GM15510 (cell line): ENCODE results near the gene RMRP.

ENCODE experiments used
- POLR2A ChIP-seq: IDR thresholded peaks from 3 replicates; pipeline ENCODE4 v1.6.1; 2011; ENCODE audit warnings: borderline replicate concordance; ENCODE audit not compliant: insufficient read length; ENCODE audit errors: extremely low read depth

The RMRP gene

GRCh38 chr9:35636135-35636876, 21.5 kb downstream of the RMRP start:
- TF ChIP-seq POLR2A = no peak

DNA sequence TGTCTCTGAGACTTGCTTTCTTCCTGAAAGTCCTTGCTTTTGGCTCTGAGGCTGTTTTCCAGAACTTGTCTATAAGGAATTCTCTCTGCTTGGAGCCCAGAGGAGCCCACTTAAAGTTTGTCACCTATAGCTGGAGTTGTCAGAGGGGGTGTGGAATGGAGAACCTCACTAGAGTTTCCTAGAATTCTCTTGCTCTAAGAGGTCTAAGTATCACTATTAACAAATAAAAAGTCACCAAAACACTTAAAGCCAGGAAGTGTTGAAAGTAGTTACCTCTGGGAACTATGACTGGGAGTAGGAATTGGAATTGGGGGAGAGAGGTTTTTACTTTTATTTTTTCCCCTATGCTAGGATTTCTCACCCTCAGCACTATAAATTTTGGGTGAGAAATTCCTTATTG, 22.1 kb downstream of the RMRP start:
- TF ChIP-seq POLR2A = no peak

DNA sequence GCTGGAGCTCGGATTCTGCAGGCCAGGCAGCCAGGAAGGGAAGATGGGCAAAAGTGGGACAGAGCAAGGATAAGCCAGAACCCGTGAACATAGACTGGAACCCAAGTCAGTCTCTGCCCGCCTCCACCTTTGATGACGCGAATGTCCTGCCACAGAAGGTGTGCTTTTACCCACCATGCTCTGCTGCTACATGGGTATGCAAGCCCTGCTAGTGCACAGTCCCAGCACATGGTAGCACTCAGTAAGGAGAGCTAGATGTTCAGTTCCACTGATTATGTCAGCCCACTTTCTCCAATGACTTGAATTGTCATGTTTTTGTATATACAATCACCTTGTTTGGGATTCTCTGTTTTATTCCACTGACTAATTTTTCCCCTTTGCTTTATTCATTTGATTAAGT, 28.2 kb downstream of the RMRP start:
- TF ChIP-seq POLR2A = no peak

DNA sequence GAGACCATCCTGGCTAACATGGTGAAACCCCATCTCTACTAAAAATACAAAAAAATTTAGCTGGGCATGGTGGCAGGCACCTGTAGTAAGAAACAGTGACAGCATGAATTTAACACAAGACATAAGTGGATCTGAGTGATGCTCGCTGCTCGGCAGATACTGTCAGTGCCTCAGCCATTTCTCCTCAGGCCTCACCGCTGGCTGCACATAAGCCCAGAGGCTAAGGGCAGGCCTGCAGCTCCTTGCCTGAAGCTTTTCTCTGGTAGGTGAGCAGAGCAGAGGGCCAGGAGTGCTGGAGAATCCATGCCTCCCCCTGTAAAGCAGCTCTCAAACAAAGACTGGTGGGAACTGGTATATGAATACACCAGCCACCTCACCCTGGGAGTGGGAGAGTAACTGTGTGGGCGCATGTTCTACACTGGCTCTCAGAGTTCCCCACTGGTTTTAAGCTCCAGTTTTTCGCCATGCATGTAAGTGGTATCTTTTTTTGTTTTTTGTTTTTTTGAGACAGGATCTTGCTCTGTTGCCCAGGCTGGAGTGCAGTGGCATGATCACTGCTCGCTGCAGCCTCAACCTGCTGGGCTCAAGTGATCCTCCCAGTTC, 29.3 kb downstream of the RMRP start:
- TF ChIP-seq POLR2A = no peak

DNA sequence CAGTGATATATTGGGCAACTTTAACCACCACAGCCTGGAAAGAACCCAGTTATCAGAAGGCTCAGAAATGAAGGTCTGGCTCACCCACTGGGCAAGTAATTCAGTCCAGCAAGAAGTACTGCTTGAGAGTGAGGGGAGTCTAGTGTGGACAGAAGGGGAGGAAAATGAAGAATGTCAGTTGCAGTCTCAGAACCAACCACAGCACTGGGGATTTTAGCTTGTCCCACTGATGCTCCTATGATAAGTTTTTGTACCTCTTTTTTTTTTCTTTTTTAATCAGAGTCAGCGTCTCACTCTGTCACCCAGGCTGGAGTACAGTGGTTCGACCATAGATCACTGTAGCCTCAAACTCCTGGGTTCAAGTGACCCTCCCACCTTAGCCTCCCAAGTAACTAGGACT, 30.2 kb downstream of the RMRP start:
- TF ChIP-seq POLR2A = no peak

DNA sequence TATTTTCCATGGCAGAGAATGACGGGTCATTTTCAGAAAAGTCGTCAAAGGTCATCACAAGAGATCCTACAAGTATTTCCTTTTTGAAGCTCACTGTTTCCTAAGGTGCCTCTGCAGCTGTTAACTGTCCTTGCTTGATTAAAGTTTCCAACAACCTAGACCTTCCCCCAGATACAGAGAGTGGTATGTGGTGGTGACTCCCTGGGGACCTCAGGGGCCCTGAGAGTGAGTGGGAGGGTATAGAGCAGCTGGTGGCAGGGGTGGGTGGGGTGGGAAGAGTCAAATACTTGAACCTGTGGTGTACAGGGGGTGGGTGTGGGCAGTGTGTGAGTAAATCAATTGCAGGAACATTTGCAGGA, 38.0 kb downstream of the RMRP start:
- TF ChIP-seq POLR2A = no peak

- TF ChIP-seq POLR2A = peak; percentile 54
Measured at GRCh38 chr9:35618854-35619799, 38.7 kb downstream of the RMRP start.

GRCh38 chr9:35618325-35618727, 39.5 kb downstream of the RMRP start, which contains the start of gene CD72:
Gene CD72 (minus strand): TSS chr9:35618413. CDS start chr9:35618303, 110 bp downstream.
- TF ChIP-seq POLR2A = peak; percentile 43

DNA sequence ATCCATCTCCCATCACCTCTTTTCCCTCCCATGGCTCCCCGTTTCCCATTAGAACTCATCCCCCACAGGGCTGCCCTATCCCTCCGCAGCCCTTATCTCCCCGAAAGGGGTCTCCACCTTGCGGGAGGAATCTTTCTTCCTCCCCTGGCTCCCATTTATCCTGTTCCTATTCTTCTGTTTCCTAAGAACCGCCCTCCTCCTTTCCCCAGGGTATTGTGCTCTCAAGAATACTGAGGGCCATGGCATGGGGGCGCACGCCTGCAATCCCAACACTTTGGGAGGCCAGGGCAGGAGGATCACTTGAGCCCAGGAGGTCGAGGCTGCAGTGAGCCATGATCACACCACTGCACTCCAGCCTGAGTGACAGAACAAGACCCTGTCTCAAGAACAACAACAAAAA, 40.3 kb downstream of the RMRP start:
- no peak for TF ChIP-seq POLR2A

GRCh38 chr9:35616681-35617459, 40.9 kb downstream of the RMRP start:
- TF ChIP-seq POLR2A = peak; percentile 66

DNA sequence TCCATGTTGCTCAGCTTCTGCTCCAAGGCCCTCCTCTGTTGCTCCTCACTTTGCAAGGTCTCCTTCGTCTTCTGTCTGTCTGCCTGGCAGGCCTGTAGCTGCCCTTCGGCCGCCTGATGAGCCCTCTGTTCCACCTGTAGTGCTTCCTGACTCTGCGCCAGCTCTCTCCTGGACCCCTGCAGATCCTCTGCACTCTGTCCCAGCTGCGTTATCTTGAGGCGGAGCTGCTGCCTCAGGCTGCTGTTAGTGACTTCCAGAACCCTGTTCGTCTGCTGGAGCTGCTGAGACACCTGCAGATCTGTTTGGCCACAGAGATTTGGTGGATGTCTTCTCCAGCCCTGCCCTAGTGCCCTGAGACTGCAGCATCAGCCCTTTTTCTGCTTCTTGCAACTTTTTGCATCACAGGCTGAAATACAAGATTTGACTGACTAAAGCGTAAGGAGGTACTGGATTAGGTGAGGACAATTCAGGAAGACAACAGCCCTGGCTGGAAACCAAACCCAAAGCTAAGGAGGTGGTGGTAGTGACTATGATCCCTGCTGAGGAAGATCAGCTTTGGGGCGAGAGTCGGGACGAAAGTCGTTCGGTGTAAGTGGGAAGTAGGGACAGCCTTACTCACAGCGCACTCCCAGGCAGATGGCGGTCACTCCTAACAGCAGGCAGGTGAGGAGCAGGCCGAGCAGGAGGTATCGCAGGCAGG, 41.7 kb downstream of the RMRP start:
- no peak for TF ChIP-seq POLR2A

DNA sequence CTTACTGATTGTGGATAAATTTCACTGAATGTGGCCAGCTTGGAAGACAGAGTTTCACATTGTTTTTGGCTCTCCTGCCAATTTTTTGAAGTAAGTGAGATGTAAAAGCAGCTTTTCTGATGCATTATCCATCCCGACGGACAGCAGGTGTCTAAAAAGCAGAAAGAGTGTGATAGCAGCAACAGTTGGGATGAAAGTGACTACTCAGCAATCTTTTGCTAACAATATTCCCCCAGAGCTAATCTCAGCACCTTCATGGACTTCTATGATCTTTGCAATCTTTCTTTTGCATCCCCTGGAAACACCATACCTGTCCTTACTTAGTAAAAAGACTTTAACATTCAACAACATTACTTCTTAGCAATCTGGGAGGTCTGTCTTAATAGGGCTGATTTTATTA, 45.0 kb downstream of the RMRP start:
- TF ChIP-seq POLR2A = no peak

DNA sequence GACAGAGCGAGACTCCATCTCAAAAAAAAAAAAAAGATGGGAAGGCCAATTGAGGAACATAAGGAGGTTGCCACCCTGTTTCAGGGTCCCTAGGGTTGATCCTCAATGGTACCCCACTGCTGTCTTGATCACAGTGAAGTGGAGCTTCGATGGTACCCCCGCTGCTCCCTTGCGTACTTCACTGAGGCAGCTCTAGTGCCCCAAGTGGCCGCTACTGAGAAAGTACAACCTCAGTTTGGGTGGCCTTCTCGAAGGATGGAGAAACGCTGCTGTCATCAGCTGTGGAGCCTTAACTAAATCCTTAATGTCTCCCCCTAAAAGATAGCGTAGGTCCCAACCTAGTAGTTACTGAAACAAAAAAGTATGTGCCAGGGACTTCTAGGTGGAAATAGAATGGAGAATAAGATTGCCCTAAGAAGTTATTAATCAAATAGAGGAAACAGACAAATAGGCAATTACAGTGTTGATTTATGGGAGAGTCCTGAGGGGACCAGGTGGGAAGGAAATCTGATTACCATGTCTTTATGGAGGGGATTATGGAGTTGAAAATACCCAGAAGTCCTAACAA, 46.5 kb downstream of the RMRP start:
- no peak for TF ChIP-seq POLR2A

DNA sequence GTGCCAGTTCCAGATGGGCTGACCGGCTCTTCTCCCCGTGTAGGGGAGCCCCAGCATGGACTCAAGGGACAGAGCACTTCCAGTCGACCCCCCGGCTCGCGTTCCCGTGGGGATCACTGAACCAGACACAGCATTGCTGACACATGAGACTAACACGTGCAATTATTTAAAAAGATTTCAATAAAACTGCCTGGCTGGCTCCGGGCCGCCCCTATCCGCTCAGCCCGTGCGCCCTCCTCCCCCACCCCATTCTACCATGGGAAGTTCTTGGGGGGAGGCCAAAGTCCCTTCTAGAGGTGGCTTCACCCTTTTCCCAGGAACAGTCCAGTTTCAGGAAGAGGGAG, 48.0 kb downstream of the RMRP start:
- no peak for TF ChIP-seq POLR2A

- no peak for TF ChIP-seq POLR2A
Measured at GRCh38 chr9:35609001-35609819, 48.6 kb downstream of the RMRP start.
